Measurements from ENCODE around the gene APEX1.

DNA sequence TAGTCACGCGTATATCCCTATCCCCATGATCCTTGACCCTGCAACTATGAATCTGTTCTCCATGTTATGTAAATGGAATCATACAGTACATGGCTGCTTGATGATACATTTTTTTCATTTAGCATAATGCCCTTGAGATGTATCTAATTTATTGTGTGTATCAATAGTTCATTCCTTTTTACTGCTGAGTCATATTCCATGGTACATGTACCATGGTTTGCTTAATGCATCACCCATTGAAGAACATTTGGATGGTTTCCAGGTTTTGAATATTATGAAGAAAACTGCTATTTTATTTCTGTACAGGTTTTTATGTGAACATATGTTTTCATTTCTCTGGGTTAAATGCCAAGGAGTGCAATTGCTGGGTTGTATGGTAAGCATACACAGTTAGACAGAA lies 46.3 kb downstream of the APEX1 start:
- TF ChIP-seq, protein P1, sequence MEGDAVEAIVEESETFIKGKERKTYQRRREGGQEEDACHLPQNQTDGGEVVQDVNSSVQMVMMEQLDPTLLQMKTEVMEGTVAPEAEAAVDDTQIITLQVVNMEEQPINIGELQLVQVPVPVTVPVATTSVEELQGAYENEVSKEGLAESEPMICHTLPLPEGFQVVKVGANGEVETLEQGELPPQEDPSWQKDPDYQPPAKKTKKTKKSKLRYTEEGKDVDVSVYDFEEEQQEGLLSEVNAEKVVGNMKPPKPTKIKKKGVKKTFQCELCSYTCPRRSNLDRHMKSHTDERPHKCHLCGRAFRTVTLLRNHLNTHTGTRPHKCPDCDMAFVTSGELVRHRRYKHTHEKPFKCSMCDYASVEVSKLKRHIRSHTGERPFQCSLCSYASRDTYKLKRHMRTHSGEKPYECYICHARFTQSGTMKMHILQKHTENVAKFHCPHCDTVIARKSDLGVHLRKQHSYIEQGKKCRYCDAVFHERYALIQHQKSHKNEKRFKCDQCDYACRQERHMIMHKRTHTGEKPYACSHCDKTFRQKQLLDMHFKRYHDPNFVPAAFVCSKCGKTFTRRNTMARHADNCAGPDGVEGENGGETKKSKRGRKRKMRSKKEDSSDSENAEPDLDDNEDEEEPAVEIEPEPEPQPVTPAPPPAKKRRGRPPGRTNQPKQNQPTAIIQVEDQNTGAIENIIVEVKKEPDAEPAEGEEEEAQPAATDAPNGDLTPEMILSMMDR (IDR thresholded peaks at IDR 0.05): no peak
- no peak for TF ChIP-seq EP300 (IDR thresholded peaks at IDR 0.05; ENCODE audit: borderline replicate concordance in 1 of 2, low read depth in 1 of 2, low read length in 1 of 2)
- TF ChIP-seq POLR2AphosphoS5 (IDR thresholded peaks at IDR 0.05; ENCODE audit: low read depth, low read length): no peak
- TF ChIP-seq, protein P2, sequence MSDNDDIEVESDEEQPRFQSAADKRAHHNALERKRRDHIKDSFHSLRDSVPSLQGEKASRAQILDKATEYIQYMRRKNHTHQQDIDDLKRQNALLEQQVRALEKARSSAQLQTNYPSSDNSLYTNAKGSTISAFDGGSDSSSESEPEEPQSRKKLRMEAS (IDR thresholded peaks at IDR 0.05; ENCODE audit: low read depth): no peak
- TF ChIP-seq RAD21 (IDR thresholded peaks at IDR 0.05; ENCODE audit: low read length): no peak
- TF ChIP-seq RFX5 (IDR thresholded peaks at IDR 0.05; ENCODE audit: low read length): no peak
- no peak for TF ChIP-seq FOXJ3 (CRISPR knock-in tag; IDR thresholded peaks at IDR 0.05)
- no peak for TF ChIP-seq NFIC (IDR thresholded peaks at IDR 0.05; ENCODE audit: borderline replicate concordance)
- TF ChIP-seq MEF2A (IDR thresholded peaks at IDR 0.05; ENCODE audit: borderline replicate concordance, low read depth): no peak
- TF ChIP-seq, protein P3, sequence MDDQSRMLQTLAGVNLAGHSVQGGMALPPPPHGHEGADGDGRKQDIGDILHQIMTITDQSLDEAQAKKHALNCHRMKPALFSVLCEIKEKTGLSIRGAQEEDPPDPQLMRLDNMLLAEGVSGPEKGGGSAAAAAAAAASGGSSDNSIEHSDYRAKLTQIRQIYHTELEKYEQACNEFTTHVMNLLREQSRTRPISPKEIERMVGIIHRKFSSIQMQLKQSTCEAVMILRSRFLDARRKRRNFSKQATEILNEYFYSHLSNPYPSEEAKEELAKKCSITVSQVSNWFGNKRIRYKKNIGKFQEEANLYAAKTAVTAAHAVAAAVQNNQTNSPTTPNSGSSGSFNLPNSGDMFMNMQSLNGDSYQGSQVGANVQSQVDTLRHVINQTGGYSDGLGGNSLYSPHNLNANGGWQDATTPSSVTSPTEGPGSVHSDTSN (IDR thresholded peaks at IDR 0.05): no peak

All from SK-N-SH (cell line).